ENCODE data around the gene ABHD12. TPM values are rescaled to one million over a fixed set of nuclear protein-coding genes. Genes with fewer than 3 reads are reported as not detected.
A peak's percentile ranks its signal among the peaks of the same experiment; 100 is the strongest.

Gene ABHD12
- total RNA-seq, 1 experiment from 2014 or later, result 60.1 TPM

GRCh38 chr20:25364180-25364788 lies 26.4 kb downstream of the ABHD12 start:
- no TSS peak for BruUV-seq (replicated peaks)
- Histone ChIP-seq H3K4me2 (no peak overlapping the region), H2AFZ (no peak overlapping the region), H3K27me3 (ENCODE audit: insufficient read depth, low read depth) (no peaks in the 10 kb centered on the region), H3K4me1 (replicated peaks; ENCODE audit: insufficient read depth) (peaks cover 12% of the 10 kb centered on the region; the same call in 1 of the 2 replicates), H3K27ac (no peak overlapping the region), H3K79me2 (ENCODE audit: low read depth) (peaks cover 23% of the 10 kb centered on the region), H3K4me3 (no peak overlapping the region), H4K20me1 (ENCODE audit: insufficient read depth) (no peaks in the 10 kb centered on the region), H3F3A (ENCODE audit: insufficient read depth, low read depth) (0 out of 2 replicates have a peak, but pooled peaks cover 6% of the 10 kb centered on the region), H3K36me3 (ENCODE audit: low read depth) (0 out of 2 replicates have a peak, but pooled peaks cover 3% of the 10 kb centered on the region), H3K9me2 (ENCODE audit: insufficient read depth) (no peaks in the 10 kb centered on the region), H3K9me3 (ENCODE audit: insufficient read depth, low read depth) (no peaks in the 10 kb centered on the region)
- ChIA-PET POLR2A (ENCODE audit: unreplicated experiment) (interaction anchor here (0.5 to 0.7 kb wide), 3 partner anchors 21 to 1986 kb away, joined by 3 to 5 read pairs (median 3); no protein-coding TSS in a partner anchor), CTCF (interaction anchor here (0.6 kb wide), 1 partner anchor 122 kb away, joined by 3 read pairs; no protein-coding TSS in a partner anchor)
- intact Hi-C loops (cut with micrococcal nuclease; ENCODE audit: unreplicated experiment), result no loop called here
- TF ChIP-seq CTCF (conservative IDR thresholded peaks at IDR 0.05) (no peak), EZH2 (IDR thresholded peaks at IDR 0.05; ENCODE audit: low read depth) (no peak)
- DNase-seq, result no peak

GRCh38 chr20:25361287-25361683 lies 29.4 kb downstream of the ABHD12 start:
- peak; percentile 28 to 42 for DNase-seq
- CTCF ChIA-PET, result no interaction called here
- Histone ChIP-seq H3K79me2 (ENCODE audit: low read depth) (peaks cover 40% of the 10 kb centered on the region), H3K4me2 (no peak overlapping the region), H3K27me3 (ENCODE audit: insufficient read depth, low read depth) (no peaks in the 10 kb centered on the region), H3F3A (ENCODE audit: insufficient read depth, low read depth) (0 out of 2 replicates have a peak, but pooled peaks cover 6% of the 10 kb centered on the region), H3K4me3 (no peak overlapping the region), H4K20me1 (ENCODE audit: insufficient read depth) (0 out of 2 replicates have a peak, but pooled peaks cover 5% of the 10 kb centered on the region), H2AFZ (no peak overlapping the region), H3K36me3 (ENCODE audit: low read depth) (no peaks in the 10 kb centered on the region), H3K9me3 (ENCODE audit: insufficient read depth, low read depth) (no peaks in the 10 kb centered on the region), H3K27ac (no peak overlapping the region), H3K4me1 (replicated peaks; ENCODE audit: insufficient read depth) (peaks cover 12% of the 10 kb centered on the region; the same call in 1 of the 2 replicates), H3K9me2 (ENCODE audit: insufficient read depth) (no peaks in the 10 kb centered on the region)
- BruUV-seq (replicated peaks), result no TSS peak
- POLR2A ChIA-PET (ENCODE audit: unreplicated experiment), result interaction anchor here (0.7 kb wide), 1 partner anchor 9 kb away, joined by 4 read pairs; no protein-coding TSS in a partner anchor
- intact Hi-C loops (cut with micrococcal nuclease; ENCODE audit: unreplicated experiment), result no loop called here
- TF ChIP-seq EZH2 (IDR thresholded peaks at IDR 0.05; ENCODE audit: low read depth) (no peak), CTCF (conservative IDR thresholded peaks at IDR 0.05) (no peak)

DNA sequence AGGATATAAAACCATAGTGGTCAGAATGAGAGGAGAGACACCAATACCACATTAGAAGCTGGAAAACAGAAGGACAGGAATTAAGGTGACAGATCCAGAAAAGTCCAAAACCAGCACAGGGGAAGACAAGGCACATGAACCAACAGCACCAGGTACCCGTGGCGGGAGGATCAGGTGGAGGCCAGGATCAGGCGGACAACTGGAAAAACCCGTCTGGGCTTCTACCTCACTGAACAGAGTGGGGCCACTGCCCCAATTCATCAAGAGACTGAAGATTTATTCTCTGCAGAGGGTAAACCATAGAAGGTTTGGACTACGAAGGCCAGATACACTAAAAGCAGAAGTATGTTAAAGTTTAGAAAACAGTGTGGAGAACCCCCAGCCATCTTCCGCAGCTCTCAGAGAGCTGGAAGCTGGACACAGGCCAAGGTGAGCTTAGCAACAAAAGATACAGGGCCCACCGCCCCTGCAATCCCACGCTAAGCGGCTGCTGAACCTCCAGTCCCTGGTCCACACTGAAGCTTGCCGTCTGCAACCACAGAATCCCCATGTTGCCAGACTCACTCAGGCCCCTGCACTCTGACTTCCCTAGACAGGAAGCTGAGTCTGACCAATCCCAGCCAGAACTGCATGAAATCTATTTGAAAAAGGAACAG lies 29.9 kb downstream of the ABHD12 start:
- DNase-seq, result peak in 1 of 2 experiments; percentile 40
- H3K36me3 ChIP-seq (ENCODE audit: low read depth), result no peaks in the 10 kb centered on the region
- 0 out of 2 replicates have a peak, but pooled peaks cover 6% of the 10 kb centered on the region for H3F3A ChIP-seq (ENCODE audit: insufficient read depth, low read depth)
- ChIA-PET POLR2A (ENCODE audit: unreplicated experiment) (interaction anchor here (0.6 to 0.7 kb wide), 2 partner anchors 9 to 19 kb away, joined by 4 read pairs; no protein-coding TSS in a partner anchor), CTCF (no interaction called here)
- no peak overlapping the region for H3K4me3 ChIP-seq
- 0 out of 2 replicates have a peak, but pooled peaks cover 5% of the 10 kb centered on the region for H4K20me1 ChIP-seq (ENCODE audit: insufficient read depth)
- no peak overlapping the region for H3K4me2 ChIP-seq
- no peaks in the 10 kb centered on the region for H3K9me3 ChIP-seq (ENCODE audit: insufficient read depth, low read depth)
- no peak overlapping the region for H3K27ac ChIP-seq
- H2AFZ ChIP-seq, result no peak overlapping the region
- peaks cover 42% of the 10 kb centered on the region for H3K79me2 ChIP-seq (ENCODE audit: low read depth)
- peaks cover 12% of the 10 kb centered on the region; the same call in 1 of the 2 replicates for H3K4me1 ChIP-seq (replicated peaks; ENCODE audit: insufficient read depth)
- no peaks in the 10 kb centered on the region for H3K9me2 ChIP-seq (ENCODE audit: insufficient read depth)
- TF ChIP-seq CTCF (conservative IDR thresholded peaks at IDR 0.05), result no peak
- no peak for TF ChIP-seq EZH2 (IDR thresholded peaks at IDR 0.05; ENCODE audit: low read depth)
- no TSS peak for BruUV-seq (replicated peaks)
- no peaks in the 10 kb centered on the region for H3K27me3 ChIP-seq (ENCODE audit: insufficient read depth, low read depth)
- intact Hi-C loops (cut with micrococcal nuclease; ENCODE audit: unreplicated experiment), result no loop called here

Measured in PC-9 (cell line).